ENCODE results near the gene TMEM186. TPM values are rescaled to one million over a fixed set of nuclear protein-coding genes. Genes with fewer than 3 reads are reported as not detected.
"Not testable (repeated sequence)": the region's sequence is repeated elsewhere in the genome, so short reads cannot be mapped to it uniquely, and the experiment has no call there.

Gene TMEM186
- total and polyA plus RNA-seq, 2 of the 8 experiments (the other 6 are each of a cell fraction or from before 2014, with no cell fraction given) = 13.1 TPM

DNA sequence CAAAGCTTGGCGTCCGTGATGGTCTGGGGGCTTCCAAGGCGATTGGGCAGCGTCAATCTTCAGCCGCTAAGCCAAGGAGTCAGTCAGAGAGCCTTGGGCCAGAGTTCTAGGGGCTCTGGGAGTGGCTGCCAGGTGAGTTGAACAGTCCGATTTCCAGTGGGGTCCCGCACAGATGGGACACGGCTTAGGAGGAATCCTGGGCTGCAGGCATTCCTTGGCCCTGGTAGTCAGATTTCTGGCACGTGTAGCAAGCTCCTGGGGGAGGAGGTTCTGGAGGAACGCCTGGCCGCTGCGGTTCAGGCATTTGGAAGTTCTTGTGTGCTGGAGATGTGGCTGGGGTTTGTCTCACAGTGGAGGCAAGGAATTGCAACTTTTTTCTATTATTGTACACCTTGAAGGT, 45.9 kb upstream of the TMEM186 start:
- FAIRE-seq; H2BK20ac ChIP-seq (ENCODE audit: low read length); H2BK12ac ChIP-seq (ENCODE audit: low read depth, low read length); H3K4me2 ChIP-seq (ENCODE audit: insufficient read depth in 1 of 2, low read depth in 2 of 2, low read length in 2 of 2); H3K36me3 ChIP-seq (ENCODE audit: control insufficient read depth in 2 of 4, insufficient read depth in 4 of 4, low read length in 3 of 4); H2BK15ac ChIP-seq (ENCODE audit: low read length); H2BK5ac ChIP-seq (ENCODE audit: low read depth, low read length); H3K14ac ChIP-seq (ENCODE audit: insufficient read length); H3K4me1 ChIP-seq (replicated peaks in 1 of 4; ENCODE audit: control insufficient read depth in 3 of 4, insufficient read depth in 4 of 4, low read length in 3 of 4); H3K27me3 ChIP-seq (replicated peaks in 1 of 4; ENCODE audit: control insufficient read depth in 3 of 4, extremely low read depth in 1 of 4, insufficient read depth in 3 of 4, low read length in 3 of 4); H4K20me1 ChIP-seq (replicated peaks in 1 of 2; ENCODE audit: control insufficient read depth in 1 of 2, insufficient read depth in 2 of 2, low read length in 2 of 2); CTCF ChIA-PET (ENCODE audit: partially characterized antibody); H3K4ac ChIP-seq (replicated peaks; ENCODE audit: insufficient read length, low read depth, low read length); H2AK5ac ChIP-seq (ENCODE audit: low read depth, low read length); H2AFZ ChIP-seq (ENCODE audit: low read length); H3K9me3 ChIP-seq (ENCODE audit: insufficient read depth in 2 of 2, low read depth in 1 of 2, low read length in 1 of 2); H2BK120ac ChIP-seq (replicated peaks; ENCODE audit: low read depth, low read length); H3K27ac ChIP-seq (ENCODE audit: low read depth, low read length); H3K23ac ChIP-seq (ENCODE audit: insufficient read length); H4K91ac ChIP-seq (replicated peaks; ENCODE audit: insufficient read length, low read length); H3K4me3 ChIP-seq (ENCODE audit: extremely low read depth in 1 of 4, insufficient read depth in 2 of 4, low read depth in 3 of 4, low read length in 4 of 4); H3K79me1 ChIP-seq (ENCODE audit: low read depth, low read length); H3K56ac ChIP-seq (replicated peaks; ENCODE audit: insufficient read length, low read depth, low read length); H3K18ac ChIP-seq (ENCODE audit: extremely low read depth, low read length); DNase-seq (ENCODE audit: low read depth in 1 of 2, low spot score in 2 of 2); H3K23me2 ChIP-seq (ENCODE audit: low read depth, low read length); H4K5ac ChIP-seq (ENCODE audit: insufficient read length, low read depth, low read length); H3K9ac ChIP-seq (replicated peaks in 1 of 4; ENCODE audit: extremely low read depth in 1 of 4, low read depth in 3 of 4, low read length in 3 of 4); H4K8ac ChIP-seq (ENCODE audit: extremely low read depth, insufficient read depth, low read length): not testable (repeated sequence)
- peaks cover 0 to 23% of the 10 kb centered on the region in 2 experiments; a peak in 2 of 4 replicates for H3K79me2 ChIP-seq (ENCODE audit: control insufficient read depth in 1 of 2, insufficient read depth in 2 of 2, low read length in 2 of 2)
- POLR2A ChIA-PET (ENCODE audit: partially characterized antibody) = interaction anchor here (1.2 kb wide), 1 partner anchor 11 kb away, joined by 3 read pairs; no protein-coding TSS in a partner anchor
- WGBS, 2 experiments (ENCODE audit: extremely low coverage in 1 of 2, insufficient coverage in 1 of 2, insufficient read length in 1 of 2, insufficient replicate concordance in 2 of 2, low coverage in 1 of 2, low lambda C conversion rate in 2 of 2, missing lambda C conversion rate in 1 of 2) = 87% methylated on average over 9 of the region's 12 CpGs; no CpG with 5 or more reads in 1 of the 2 experiments

GRCh38 chr16:8842016-8842415, 44.6 kb upstream of the TMEM186 start:
- H4K20me1 ChIP-seq (replicated peaks in 1 of 2; ENCODE audit: control insufficient read depth in 1 of 2, insufficient read depth in 2 of 2, low read length in 2 of 2); H2BK120ac ChIP-seq (replicated peaks; ENCODE audit: low read depth, low read length); H2AFZ ChIP-seq (ENCODE audit: low read length); H3K23ac ChIP-seq (ENCODE audit: insufficient read length); H2AK5ac ChIP-seq (ENCODE audit: low read depth, low read length); CTCF ChIA-PET (ENCODE audit: partially characterized antibody); H3K56ac ChIP-seq (replicated peaks; ENCODE audit: insufficient read length, low read depth, low read length); DNase-seq (ENCODE audit: low read depth in 1 of 2, low spot score in 2 of 2); H3K36me3 ChIP-seq (ENCODE audit: control insufficient read depth in 2 of 4, insufficient read depth in 4 of 4, low read length in 3 of 4); H4K91ac ChIP-seq (replicated peaks; ENCODE audit: insufficient read length, low read length); H3K4me1 ChIP-seq (replicated peaks in 1 of 4; ENCODE audit: control insufficient read depth in 3 of 4, insufficient read depth in 4 of 4, low read length in 3 of 4); FAIRE-seq; H3K4me2 ChIP-seq (ENCODE audit: insufficient read depth in 1 of 2, low read depth in 2 of 2, low read length in 2 of 2); H2BK20ac ChIP-seq (ENCODE audit: low read length); H3K27me3 ChIP-seq (replicated peaks in 1 of 4; ENCODE audit: control insufficient read depth in 3 of 4, extremely low read depth in 1 of 4, insufficient read depth in 3 of 4, low read length in 3 of 4); H2BK15ac ChIP-seq (ENCODE audit: low read length); H3K9me3 ChIP-seq (ENCODE audit: insufficient read depth in 2 of 2, low read depth in 1 of 2, low read length in 1 of 2); H4K8ac ChIP-seq (ENCODE audit: extremely low read depth, insufficient read depth, low read length); H3K23me2 ChIP-seq (ENCODE audit: low read depth, low read length); H3K14ac ChIP-seq (ENCODE audit: insufficient read length); H3K4me3 ChIP-seq (ENCODE audit: extremely low read depth in 1 of 4, insufficient read depth in 2 of 4, low read depth in 3 of 4, low read length in 4 of 4); H4K5ac ChIP-seq (ENCODE audit: insufficient read length, low read depth, low read length); H3K4ac ChIP-seq (replicated peaks; ENCODE audit: insufficient read length, low read depth, low read length); H3K27ac ChIP-seq (ENCODE audit: low read depth, low read length); H3K18ac ChIP-seq (ENCODE audit: extremely low read depth, low read length); H3K9ac ChIP-seq (replicated peaks in 1 of 4; ENCODE audit: extremely low read depth in 1 of 4, low read depth in 3 of 4, low read length in 3 of 4); H3K79me1 ChIP-seq (ENCODE audit: low read depth, low read length); H2BK12ac ChIP-seq (ENCODE audit: low read depth, low read length); H2BK5ac ChIP-seq (ENCODE audit: low read depth, low read length): not testable (repeated sequence)
- POLR2A ChIA-PET (ENCODE audit: partially characterized antibody) = interaction anchor here (1.2 kb wide), 1 partner anchor 13 kb away, joined by 3 read pairs; no protein-coding TSS in a partner anchor
- WGBS, 2 experiments (ENCODE audit: extremely low coverage in 1 of 2, insufficient coverage in 1 of 2, insufficient read length in 1 of 2, insufficient replicate concordance in 2 of 2, low coverage in 1 of 2, low lambda C conversion rate in 2 of 2, missing lambda C conversion rate in 1 of 2) = 100% methylated on average over 3 of the region's 4 CpGs; no CpG with 5 or more reads in 1 of the 2 experiments
- peaks cover 0 to 28% of the 10 kb centered on the region in 2 experiments; a peak in 2 of 4 replicates for H3K79me2 ChIP-seq (ENCODE audit: control insufficient read depth in 1 of 2, insufficient read depth in 2 of 2, low read length in 2 of 2)

Data from H1 (cell line).